GM12875 (cell line): ENCODE data around the gene RNF220.
"Not testable (repeated sequence)": the region's sequence is repeated elsewhere in the genome, so short reads cannot be mapped to it uniquely, and the experiment has no call there.

Experiments used
- H3K4me3 ChIP-seq: one replicate; pipeline ENCODE4 v1.5.1; 2011; ENCODE audit warnings: low read depth, low read length, control low read depth
- TF ChIP-seq, protein P1 (sequence below): IDR thresholded peaks from 2 replicates; pipeline ENCODE4 v1.5.1; 2011; ENCODE audit warnings: low read depth, mild to moderate bottlenecking, control low read depth, inconsistent platforms, low read length, moderate library complexity, borderline replicate concordance; ENCODE audit not compliant: insufficient read depth

Gene RNF220

DNA sequence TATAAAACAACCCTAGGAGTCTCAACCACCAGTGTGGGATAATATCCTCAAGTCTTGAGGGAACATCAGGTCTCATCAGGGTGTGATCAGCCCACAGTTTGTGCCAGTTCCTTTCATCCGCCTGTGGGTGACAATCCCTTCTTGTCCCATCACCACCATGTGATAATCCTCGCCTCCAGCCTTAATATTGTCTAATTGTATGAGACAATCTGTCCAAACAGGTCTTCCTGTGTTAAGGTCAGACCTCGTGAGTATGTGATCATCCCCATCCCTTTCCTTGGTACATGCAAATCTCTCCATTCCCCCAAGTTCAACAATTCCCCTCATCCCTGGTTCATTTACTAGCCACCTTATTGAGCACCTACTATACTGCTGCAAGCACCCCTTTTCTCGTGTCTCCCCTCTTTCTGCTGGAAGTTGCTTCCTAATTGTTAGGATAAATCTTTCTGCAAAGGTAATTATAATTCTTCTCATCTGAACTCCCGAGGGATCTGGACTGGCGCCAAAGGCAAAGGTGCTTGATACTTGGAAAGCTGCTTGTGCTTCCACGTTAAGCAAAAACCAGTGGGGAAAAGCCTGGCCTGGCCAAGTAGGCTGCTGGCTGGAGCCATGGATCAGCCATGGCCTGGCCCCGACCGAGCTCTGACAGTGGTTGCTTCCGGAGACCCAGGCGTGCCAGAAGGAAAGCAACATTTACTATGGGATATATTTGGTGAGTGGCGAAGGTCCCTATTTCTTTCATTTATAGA lies 92.5 kb downstream of the RNF220 start:
- TF ChIP-seq, protein P1, sequence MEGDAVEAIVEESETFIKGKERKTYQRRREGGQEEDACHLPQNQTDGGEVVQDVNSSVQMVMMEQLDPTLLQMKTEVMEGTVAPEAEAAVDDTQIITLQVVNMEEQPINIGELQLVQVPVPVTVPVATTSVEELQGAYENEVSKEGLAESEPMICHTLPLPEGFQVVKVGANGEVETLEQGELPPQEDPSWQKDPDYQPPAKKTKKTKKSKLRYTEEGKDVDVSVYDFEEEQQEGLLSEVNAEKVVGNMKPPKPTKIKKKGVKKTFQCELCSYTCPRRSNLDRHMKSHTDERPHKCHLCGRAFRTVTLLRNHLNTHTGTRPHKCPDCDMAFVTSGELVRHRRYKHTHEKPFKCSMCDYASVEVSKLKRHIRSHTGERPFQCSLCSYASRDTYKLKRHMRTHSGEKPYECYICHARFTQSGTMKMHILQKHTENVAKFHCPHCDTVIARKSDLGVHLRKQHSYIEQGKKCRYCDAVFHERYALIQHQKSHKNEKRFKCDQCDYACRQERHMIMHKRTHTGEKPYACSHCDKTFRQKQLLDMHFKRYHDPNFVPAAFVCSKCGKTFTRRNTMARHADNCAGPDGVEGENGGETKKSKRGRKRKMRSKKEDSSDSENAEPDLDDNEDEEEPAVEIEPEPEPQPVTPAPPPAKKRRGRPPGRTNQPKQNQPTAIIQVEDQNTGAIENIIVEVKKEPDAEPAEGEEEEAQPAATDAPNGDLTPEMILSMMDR, result no peak
- no peak overlapping the region for H3K4me3 ChIP-seq

DNA sequence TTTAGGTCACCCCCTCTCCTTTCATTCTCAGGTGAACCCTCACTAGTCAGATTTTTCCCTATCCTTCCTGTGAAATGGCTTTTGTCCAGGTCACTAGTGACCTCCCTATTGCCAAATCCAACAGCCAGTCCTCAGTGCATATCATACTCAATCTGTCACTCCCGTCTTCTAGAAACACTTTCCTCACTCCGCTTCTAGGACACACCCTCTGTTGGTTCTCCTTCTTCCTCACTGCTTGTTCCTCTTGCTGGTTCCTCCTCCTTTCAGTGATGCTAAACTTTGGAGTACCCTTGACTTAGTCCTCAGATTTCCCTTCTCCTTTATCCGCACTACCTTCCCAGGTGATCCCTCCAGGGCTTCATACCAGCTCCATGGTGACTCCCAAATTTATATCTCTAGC lies 94.3 kb downstream of the RNF220 start:
- H3K4me3 ChIP-seq, result no peak overlapping the region
- TF ChIP-seq, protein P1, result no peak

DNA sequence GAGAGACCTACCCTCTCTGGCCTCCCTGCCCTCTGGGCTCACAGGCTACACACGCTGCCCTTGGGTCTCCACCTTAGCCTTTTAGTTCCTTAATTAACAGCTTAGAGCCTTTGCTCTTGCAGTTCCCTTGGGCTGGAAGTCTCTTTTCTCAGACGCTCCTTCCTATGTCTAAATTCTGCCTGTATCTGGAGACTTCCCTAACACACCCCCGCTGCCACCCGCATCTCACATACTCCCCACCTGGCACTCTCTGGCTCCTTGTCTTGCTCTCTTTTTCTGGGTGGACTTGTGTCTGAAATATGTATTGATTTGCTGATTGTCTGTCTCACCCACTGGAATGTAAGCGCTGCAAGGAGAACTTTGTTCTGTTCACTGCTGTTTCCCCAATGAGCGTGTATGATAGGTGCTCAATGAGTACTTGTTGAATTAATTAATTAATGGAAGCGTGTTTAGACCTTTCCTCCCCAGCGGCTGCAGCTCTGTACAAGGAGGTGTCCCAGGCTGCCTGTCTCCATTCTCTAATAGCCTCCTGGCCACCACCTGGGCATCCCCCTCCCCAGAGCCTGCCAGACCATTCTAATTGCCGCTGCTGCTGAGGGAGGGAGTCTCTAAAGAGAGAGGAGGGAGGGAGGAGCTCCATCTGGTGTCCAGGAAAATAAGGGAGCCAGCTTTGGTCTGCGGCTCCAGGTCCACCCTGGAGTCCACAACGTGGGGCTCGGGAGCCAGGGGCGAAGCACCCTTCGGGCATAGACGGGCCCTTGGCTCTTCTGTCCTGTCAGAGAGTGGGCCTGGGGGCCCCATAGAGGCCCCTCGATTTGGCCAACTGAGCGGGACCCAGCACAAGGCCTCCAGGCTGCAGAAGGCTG lies 95.4 kb downstream of the RNF220 start:
- TF ChIP-seq, protein P1, result no peak
- no peak overlapping the region for H3K4me3 ChIP-seq

DNA sequence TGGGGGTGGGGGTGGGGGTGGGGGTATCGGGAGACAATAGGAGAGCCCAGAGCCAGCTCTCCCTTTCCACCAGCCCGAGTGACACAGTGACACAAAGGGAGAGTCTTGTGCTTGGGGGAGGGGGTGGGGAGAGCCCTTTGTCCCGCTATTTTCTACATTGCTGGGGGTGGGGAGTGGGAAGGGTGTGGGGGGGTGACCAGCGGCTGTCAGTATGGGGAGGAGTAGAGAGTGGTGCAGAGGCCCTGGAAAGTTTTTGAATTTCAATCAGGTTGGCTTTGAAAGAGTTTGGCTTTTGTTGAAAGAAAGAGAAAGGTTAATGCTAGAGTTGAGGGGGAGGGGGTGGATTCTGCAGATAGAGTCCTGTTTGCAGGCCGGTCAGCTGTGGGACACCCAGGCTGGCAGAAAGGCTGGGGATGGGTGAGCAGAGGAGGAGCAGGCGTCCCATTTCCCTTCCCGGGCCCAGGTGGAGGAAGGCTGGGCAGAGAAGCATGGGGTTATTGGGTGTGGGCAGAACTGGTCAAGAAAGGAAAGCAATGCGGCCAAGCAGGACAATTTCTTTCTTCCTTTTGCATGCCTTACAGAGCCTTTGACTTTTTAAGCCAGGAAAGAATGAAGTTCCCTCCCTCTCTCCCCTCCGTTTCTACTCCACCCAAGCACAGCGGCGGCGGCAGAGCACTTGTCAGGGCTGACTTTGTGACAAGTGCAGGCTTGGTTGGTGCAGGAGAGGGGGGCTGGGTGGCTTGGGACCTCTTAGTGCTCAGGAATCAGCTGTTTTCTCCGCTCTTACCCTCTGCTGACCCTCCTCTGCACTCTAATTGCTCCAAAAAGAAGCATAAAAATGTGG lies 96.2 kb downstream of the RNF220 start:
- no peak overlapping the region for H3K4me3 ChIP-seq
- TF ChIP-seq, protein P1, result no peak

DNA sequence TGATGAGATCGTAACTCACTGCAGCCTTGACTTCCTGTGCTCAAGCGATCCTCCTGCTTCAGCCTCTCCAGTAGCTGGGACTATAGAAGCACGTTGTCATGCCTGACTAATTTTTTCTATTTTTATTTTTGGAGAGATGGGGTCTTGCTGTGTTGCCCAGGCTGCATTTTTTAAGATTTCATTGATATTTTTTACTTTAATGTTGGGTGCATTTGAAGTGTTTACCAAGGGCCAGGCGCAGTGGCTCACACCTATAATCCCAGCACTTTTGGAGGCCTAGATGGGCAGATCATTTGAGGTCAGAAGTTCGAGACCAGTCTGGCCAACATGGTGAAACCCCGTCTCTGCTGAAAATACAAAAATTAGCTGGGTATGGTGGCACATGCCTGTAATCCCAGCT lies 97.8 kb downstream of the RNF220 start:
- H3K4me3 ChIP-seq, result not testable (repeated sequence)

DNA sequence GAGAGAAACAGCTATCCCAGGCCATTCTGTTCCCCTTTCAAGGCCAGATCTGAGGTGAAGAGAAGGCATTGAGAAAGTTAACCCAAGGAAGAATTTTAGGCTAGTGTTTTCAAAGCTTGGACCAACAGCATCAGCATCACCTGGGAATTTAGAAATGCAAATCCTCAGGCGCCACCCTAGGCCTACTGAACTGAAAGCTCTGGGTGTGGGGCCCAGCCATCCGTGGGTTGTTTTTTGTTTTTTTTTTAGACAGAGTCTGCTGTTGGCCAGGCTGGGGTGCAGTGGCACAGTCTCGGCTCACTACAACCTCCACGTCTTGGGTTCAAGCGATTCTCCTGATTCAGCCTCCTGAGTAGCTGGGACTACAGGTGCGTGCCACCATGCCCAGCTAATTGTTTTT lies 98.6 kb downstream of the RNF220 start:
- TF ChIP-seq, protein P1, result no peak
- no peak overlapping the region for H3K4me3 ChIP-seq

DNA sequence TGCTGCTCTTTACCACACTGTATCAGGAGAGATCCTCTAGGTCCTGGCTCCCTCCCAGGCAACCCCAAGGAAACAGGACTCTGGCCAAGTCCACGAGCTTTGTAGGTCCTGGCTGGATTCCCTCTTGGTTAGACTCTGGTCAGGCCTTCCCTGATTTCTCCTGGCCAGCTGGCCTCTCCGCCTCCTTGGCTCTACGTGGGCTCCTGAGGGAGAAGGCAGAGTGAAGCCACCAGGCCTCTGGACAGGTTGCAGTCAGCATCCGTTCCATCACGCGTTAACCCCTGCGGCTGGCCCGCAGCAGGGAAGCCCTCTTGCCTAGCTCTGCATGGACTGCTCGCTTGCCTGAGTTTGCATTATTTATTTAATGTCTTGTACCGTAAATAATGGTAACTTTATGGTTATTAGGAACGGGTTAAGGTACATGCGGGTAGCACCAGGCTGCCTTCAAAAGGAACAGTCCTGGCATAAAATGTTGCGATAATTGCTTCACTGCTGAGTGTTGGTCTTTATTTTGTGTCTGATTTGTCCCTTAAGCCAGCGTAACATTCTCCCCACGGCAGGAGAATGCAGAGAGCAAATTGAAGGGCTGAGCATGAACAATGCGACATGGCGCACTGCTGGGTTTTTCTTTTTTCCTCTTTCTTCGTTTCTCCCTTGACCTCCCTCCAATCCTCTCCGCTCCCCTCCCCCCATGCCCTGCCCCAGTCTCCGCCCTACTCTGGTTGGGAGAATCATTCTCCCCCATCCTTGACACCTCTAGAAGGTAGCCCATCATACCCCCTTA lies 100.3 kb downstream of the RNF220 start:
- TF ChIP-seq, protein P1, result no peak
- no peak overlapping the region for H3K4me3 ChIP-seq
